HG03159 (cell line): Measurements from ENCODE around the gene ELMO2.

Experiments
- ATAC-seq: cut with Tn5 transposase; IDR thresholded peaks from one replicate; pipeline ENCODE4 v1.9.1; 2021; ENCODE audit warnings: mild to moderate bottlenecking, moderate library complexity; ENCODE audit not compliant: unreplicated experiment

ELMO2 gene, protein sequence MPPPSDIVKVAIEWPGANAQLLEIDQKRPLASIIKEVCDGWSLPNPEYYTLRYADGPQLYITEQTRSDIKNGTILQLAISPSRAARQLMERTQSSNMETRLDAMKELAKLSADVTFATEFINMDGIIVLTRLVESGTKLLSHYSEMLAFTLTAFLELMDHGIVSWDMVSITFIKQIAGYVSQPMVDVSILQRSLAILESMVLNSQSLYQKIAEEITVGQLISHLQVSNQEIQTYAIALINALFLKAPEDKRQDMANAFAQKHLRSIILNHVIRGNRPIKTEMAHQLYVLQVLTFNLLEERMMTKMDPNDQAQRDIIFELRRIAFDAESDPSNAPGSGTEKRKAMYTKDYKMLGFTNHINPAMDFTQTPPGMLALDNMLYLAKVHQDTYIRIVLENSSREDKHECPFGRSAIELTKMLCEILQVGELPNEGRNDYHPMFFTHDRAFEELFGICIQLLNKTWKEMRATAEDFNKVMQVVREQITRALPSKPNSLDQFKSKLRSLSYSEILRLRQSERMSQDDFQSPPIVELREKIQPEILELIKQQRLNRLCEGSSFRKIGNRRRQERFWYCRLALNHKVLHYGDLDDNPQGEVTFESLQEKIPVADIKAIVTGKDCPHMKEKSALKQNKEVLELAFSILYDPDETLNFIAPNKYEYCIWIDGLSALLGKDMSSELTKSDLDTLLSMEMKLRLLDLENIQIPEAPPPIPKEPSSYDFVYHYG

DNA sequence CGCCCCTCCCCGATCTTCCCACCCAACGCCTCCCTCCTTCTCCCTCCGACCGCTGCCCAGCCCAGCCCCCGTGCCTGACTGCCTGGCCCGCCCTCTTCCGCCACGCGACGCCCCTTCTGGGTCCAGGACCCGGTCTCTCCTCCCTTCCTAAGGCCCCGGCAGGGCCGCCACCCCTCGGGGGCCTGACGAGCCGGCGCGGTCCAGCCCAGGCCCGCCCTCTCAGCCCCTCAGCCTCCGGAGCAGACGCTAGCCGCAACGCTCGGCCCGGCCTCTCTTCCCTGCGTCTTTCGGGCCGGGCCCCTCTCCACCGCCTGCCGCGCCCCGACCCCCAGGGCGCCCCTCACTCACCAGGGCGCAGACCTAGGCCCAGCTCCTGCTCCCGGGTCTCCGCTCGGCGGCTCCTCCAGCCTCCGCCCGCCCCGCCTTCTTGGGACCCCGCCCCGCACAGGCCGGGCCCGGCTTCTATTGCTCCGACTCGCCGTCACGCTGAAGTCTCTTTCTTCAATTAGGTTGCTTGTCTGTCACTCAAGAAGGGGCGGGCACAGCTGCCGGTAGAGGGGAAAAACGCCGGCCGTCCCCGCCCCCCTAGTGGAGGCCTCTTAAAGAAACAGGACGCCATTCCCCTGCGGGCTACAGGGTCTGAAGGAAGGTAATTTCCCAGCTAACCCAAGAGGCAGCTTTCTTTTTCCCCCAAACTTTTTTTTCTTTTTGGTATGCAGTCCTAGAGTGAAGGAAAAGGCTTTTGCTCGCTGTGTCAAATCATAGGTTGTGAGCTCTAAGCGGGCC, at the start of gene ELMO2:
ELMO2 (minus strand) TSS at position 416 of the 786 bp plus-strand sequence. CDS start 12,133 bp downstream, outside the sequence.
- ATAC-seq, result peak; percentile 89

- no peak for ATAC-seq
These were observed 49.3 kb upstream of the ELMO2 start for GRCh38 chr20:46455729-46456128.

DNA sequence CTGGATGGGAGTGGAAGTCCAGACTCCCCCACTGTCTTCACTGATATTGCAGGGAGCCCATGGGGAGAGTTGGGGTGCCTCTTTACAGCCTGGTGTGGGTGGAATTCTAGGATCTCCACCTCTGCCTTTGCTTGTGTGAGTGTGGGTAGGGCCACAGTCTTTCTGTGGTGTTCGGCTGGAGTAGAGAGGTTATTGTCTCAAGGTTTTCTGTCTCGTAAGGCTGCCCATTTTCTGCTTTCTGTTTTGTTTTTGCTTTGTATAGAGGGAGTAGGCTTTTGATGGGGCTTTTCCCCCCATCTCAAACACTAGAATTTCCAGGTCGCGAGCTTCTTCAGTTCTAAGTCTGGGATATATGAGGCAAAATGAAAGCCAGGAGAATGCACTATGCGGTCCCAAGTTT, 40.4 kb upstream of the ELMO2 start:
- no peak for ATAC-seq

DNA sequence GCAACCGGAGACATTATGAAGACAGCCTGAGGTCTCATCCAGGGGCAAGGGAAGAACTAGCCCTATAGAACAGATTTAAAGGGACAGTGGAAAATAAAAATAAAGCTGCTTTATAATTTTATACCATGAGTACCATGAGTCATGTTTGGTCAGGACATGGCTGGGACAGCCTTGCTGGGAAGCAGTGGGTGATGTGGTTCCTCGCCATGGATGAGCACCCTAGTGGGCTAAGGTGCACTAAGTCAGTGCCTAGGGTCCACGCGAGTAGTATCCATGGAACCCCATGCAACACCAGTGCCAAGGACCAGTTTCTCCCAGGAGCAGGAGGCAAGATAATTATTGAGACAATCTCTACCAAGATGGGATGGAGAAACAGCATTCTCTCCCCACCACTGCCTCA, 33.4 kb upstream of the ELMO2 start:
- no peak for ATAC-seq

DNA sequence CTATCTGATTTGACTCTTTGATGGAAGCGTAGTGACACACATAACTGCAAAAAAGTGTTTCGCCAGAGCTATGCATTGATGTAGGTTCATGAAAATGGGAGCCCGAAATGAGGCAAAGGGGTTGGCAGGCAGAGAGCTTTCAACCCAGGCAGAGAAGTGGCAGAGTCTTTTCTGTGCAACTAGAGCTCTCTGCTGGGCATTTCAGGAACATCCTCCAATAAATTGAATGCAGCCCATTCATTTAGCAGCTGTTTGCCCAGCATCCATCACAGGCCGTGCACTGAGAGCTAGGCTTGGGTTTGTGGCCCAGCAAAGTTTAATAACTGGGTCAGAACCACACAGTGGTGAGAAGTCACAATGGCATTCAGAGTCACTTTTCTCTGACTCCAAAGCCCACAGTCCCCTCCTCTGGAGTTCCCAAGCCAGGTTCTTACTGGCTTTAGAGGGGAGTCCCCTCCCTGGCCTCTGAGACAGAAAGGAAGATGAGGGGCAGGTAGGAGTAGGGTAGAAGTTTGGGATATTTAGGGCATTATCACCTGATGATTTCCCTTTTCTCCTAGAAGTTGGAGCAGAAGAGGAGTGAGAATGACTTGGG, 31.8 kb upstream of the ELMO2 start:
- ATAC-seq, result no peak

DNA sequence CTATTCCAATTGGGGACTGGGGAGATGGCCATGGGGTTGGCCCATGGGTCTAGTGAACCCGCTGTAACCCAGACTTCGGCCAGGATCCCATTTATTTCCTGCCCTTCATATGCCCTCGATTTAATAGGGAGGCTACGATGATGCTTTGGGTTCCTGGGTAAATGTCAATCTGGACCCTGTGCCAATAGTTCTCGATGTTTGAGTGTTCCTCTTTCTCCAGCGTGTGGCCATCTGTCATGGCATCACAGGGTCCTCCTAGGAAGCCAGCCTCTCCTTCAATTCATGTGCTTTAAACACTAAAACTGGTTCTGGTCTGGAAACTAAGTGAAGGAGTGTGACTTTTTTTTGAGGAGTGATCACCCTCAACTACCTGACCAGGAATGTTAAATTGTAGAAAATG, 28.7 kb upstream of the ELMO2 start:
- ATAC-seq, result no peak

GRCh38 chr20:46434597-46434996, 28.2 kb upstream of the ELMO2 start:
- no peak for ATAC-seq

DNA sequence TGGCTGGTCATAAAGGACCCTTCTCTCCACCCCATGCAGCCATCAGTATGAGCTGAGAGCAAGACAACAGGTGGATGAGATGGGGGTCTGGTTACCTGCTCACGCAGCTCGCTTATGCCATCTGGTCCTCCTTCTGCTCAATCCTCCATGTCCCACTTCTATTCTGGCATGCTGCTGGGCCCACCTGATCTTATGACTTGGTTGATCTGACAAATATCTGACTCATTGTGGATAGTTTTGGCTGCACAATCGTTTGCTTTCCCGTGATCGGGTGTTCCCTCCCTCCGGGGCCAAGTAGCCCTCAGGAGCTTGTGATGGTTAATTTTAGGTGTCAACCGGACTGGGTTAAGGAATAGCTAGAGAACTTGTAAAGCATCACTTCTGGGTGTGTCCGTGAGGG, 26.6 kb upstream of the ELMO2 start:
- no peak for ATAC-seq

- no peak for ATAC-seq
These were observed 24.7 kb upstream of the ELMO2 start for GRCh38 chr20:46430921-46431712.

DNA sequence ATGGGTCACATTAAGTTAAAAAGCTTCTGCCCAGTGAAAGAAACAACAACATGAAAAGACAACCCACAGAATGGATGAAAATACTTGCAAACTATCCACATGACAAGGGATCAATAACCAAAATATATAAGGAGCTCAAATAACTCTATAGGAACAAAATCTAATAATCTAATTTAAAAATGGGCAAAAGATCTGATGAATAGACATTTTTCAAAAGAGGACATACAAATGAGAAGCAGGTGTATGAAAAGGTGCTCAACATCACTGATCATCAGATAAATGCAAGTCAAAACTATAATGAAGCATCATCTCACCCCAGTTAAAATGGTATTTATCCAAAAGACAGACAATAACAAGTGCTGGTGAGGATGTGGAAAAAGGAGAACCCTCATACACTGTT, 21.0 kb upstream of the ELMO2 start:
- ATAC-seq, result no peak

GRCh38 chr20:46423882-46424482, 17.6 kb upstream of the ELMO2 start:
- no peak for ATAC-seq

- ATAC-seq, result no peak
These were observed 16.9 kb upstream of the ELMO2 start for GRCh38 chr20:46423342-46423741.

- no peak for ATAC-seq
These were observed 14.5 kb upstream of the ELMO2 start for GRCh38 chr20:46420878-46421277.

- ATAC-seq, result no peak
These were observed 13.5 kb upstream of the ELMO2 start for GRCh38 chr20:46419882-46420281.

- no peak for ATAC-seq
These were observed 10.4 kb upstream of the ELMO2 start for GRCh38 chr20:46416839-46417238.

DNA sequence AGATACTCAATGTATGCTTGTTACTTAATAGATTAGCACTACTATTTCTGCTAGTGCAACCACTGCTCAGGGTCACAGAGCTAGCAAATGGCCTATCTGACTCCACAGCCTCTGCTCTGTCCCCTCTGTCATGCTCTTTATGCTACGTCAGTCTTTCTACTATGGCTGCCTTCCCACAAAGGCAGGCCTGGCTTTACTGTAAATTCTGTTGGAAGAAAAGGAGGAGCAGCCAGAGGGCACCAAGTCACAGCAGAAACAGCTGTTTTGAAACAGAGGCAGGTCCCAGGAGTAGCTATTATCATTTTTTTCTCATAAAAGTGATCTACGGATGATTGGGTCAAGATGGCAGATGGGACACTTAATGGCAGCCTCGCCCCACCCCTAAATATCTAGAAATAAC, 10.0 kb upstream of the ELMO2 start:
- no peak for ATAC-seq

DNA sequence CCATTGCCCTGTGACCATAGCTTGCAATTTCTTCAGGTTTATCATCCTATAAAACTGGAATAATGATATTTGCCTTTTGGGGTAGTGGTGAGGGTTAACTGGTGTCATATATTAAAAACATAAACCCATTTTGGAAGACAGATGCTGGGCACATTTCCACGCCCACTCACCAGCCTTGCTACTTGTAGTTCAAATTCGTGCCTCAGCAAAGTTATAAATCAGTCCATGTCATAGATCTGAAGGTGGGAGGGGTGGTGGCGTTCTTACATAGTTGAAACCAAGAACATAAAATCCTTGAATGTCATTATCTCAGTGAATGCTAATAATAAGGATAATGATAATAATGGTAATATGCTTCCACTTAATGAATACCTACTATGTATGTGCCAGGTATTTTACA, 9.4 kb upstream of the ELMO2 start:
- ATAC-seq, result no peak

DNA sequence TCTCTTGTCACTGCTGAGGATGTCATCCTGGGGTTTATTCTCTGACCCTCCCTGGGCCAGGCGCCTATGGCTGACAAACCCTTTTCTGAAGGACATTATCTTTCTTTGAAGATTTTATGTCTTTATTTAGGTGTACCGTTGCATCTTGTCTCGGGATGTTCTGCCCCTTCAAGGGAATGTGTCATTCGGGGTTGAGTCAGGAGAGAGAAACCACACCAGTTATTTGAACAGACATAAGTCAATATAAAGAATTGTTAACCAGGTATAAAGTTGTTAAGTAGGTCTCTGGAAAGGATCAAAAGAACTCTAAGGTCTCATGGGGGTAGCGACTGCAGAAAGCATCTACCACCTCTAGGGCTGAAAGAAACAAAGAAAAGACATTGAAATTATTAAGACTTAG, 8.2 kb upstream of the ELMO2 start:
- ATAC-seq, result no peak

DNA sequence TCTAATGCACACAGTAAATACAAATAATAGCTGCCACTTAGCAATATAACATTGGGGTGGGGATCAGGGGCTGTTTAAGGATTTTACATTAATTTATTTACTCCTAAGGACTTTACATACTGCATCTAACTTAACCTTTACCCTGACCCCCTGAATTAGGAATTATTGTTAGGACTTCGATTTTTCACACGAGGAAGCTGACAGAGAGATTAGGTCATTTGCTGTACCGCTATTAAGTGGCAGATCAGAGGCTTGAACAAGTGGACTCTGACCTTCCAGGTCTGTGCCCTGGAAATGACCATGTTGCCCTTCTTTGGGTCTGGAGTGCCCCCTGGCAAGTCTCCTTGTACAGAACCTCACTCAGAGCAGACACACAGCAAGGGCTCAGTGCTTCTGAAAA, 5.2 kb upstream of the ELMO2 start:
- ATAC-seq, result no peak

- no peak for ATAC-seq
These were observed 1.9 kb upstream of the ELMO2 start for GRCh38 chr20:46408281-46408731.
